HepG2 (cell line): ENCODE results near the gene THRB. TPM values are rescaled to one million over a fixed set of nuclear protein-coding genes. Genes with fewer than 3 reads are reported as not detected.

Experiments
- ATAC-seq: fragments of 200-7000 bp; cut with Tn5 transposase; 3 replicates; pipeline ENCODE4 v1.9.1; 2020; ENCODE audit warnings: mild to moderate bottlenecking, moderate library complexity
- BruUV-seq: library from RNA; stranded (reverse); fragments of 400-500 nt; replicated peaks from 2 replicates; lab custom pipeline; 2021; lab: Mats Ljungman, UMichigan
- CTCF ChIA-PET: fragments of 300-600 bp; formaldehyde crosslinking; extraction: SDS; loops from one replicate; lab custom pipeline; 2021; ENCODE audit warnings: low total read pairs, inconsistent platforms, low intra/inter-chr PET ratio; lab: Yijun Ruan, JAX
- POLR2A ChIA-PET: fragments of 350-600 bp; sonication (Branson Sonifier 250); formaldehyde crosslinking; loops from one replicate; lab custom pipeline; 2020; ENCODE audit warnings: antibody characterized with exemption, inconsistent platforms; lab: Yijun Ruan, JAX
- DNase-seq: peaks from one replicate; pipeline ENCODE4 v3.0.0-alpha.2; 2015; ENCODE audit warnings: low spot score
- FAIRE-seq: peaks from 3 replicates; lab custom pipeline; 2011; peaks lifted over from hg19 to GRCh38; lab: Jason Lieb, UNC
- H2AFZ ChIP-seq: one replicate; pipeline ENCODE4 v1.6.1; 2011; ENCODE audit warnings: low read length, inconsistent platforms
- H3K27ac ChIP-seq: fragments of 300-600 bp; 3 replicates; pipeline ENCODE4 v1.8.0; 2011; ENCODE audit warnings: mixed run types, mild to moderate bottlenecking, mixed read lengths, low read length, inconsistent platforms; ENCODE audit not compliant: insufficient read depth; ENCODE audit errors: extremely low read length
- H3K27me3 ChIP-seq, 2 experiments: fragments of 200-600 bp in 1 of 2; 2 replicates in 1 of 2; 3 replicates in 1 of 2; pipeline versions ENCODE4 v1.6.0 to v1.8.0; 2011; ENCODE audit warnings: low read length in 2 of 2, mild to moderate bottlenecking in 2 of 2, moderate library complexity in 2 of 2, inconsistent platforms in 1 of 2; ENCODE audit not compliant: insufficient read depth in 2 of 2, control insufficient read depth in 1 of 2
- H3K36me3 ChIP-seq, 2 experiments: fragments of 200-600 bp in 1 of 2; replicated peaks in 1 of 2; 2 replicates in 1 of 2; 3 replicates in 1 of 2; pipeline versions ENCODE4 v1.5.1 to v1.8.0; 2011; ENCODE audit warnings: low read length in 2 of 2, inconsistent platforms in 1 of 2; ENCODE audit not compliant: insufficient read depth in 2 of 2, control insufficient read depth in 1 of 2
- H3K4me1 ChIP-seq: 2 replicates; pipeline ENCODE4 v1.5.1; 2012; ENCODE audit warnings: low read length, inconsistent platforms; ENCODE audit not compliant: insufficient read depth
- H3K4me2 ChIP-seq: 2 replicates; pipeline ENCODE4 v1.6.0; 2011; ENCODE audit warnings: low read depth, low read length, inconsistent platforms
- H3K4me3 ChIP-seq, 3 experiments: fragments of 200-600 bp in 1 of 3; sonication (generic), shearing (Covaris generic) in 1 of 3; replicated peaks in 1 of 3; 2 replicates each; pipeline ENCODE4 v1.5.1; 2011 to 2016; ENCODE audit warnings: low read length in 3 of 3, inconsistent platforms in 2 of 3, low read depth in 2 of 3, mild to moderate bottlenecking in 2 of 3, control low read depth in 1 of 3, mixed read lengths in 1 of 3; ENCODE audit not compliant: insufficient read depth in 1 of 3
- H3K79me2 ChIP-seq: one replicate; pipeline ENCODE4 v1.6.1; 2011; ENCODE audit warnings: low read length, inconsistent platforms; ENCODE audit not compliant: insufficient read depth
- H3K9ac ChIP-seq: 2 replicates; pipeline ENCODE4 v1.6.0; 2011; ENCODE audit warnings: mild to moderate bottlenecking, low read depth, low read length, inconsistent platforms; ENCODE audit not compliant: insufficient read depth
- H3K9me3 ChIP-seq: 2 replicates; pipeline ENCODE4 v1.5.1; 2012; ENCODE audit warnings: mild to moderate bottlenecking, low read length
- H4K20me1 ChIP-seq: 2 replicates; pipeline ENCODE4 v1.6.0; 2011; ENCODE audit warnings: inconsistent platforms, mild to moderate bottlenecking, low read length, moderate library complexity; ENCODE audit not compliant: insufficient read depth
- ATF6 ChIP-seq: sonication (generic); formaldehyde crosslinking; conservative IDR thresholded peaks from 2 replicates; pipeline ENCODE4 v1.4.0; 2020; ENCODE audit warnings: missing genetic modification reagents
- CREB1 ChIP-seq, 2 experiments: fragments of 450-650 bp in 1 of 2; IDR thresholded peaks; 2 replicates each; pipeline ENCODE4 v1.6.1; 2016 to 2017; ENCODE audit warnings: control low read depth in 1 of 2, mild to moderate bottlenecking in 1 of 2, missing compliant biosample characterization in 1 of 2, missing genetic modification characterization in 1 of 2
- CREB3 ChIP-seq: sonication (generic); formaldehyde crosslinking; IDR thresholded peaks from 2 replicates; pipeline ENCODE4 v1.5.0; 2020; ENCODE audit warnings: missing genetic modification reagents
- HDAC6 ChIP-seq: fragments of 200-600 bp; sonication (generic); IDR thresholded peaks from 2 replicates; pipeline ENCODE4 v1.7.0; 2017; ENCODE audit warnings: mild to moderate bottlenecking, antibody characterized with exemption, low read length, low read depth
- MAFG ChIP-seq: sonication (generic); formaldehyde crosslinking; IDR thresholded peaks from 2 replicates; pipeline ENCODE4 v1.5.1; 2020; ENCODE audit warnings: mild to moderate bottlenecking, missing genetic modification reagents
- MAX ChIP-seq: IDR thresholded peaks from 2 replicates; pipeline ENCODE4 v1.6.1; 2012; ENCODE audit warnings: inconsistent platforms
- PRMT3 ChIP-seq: sonication (generic); formaldehyde crosslinking; IDR thresholded peaks from 2 replicates; pipeline ENCODE4 v1.8.1; 2022; ENCODE audit warnings: low read depth, mild to moderate bottlenecking, moderate library complexity, missing genetic modification reagents, borderline replicate concordance
- ZBTB43 ChIP-seq: sonication (generic); formaldehyde crosslinking; conservative IDR thresholded peaks from 2 replicates; pipeline ENCODE4 v1.4.0; 2020; ENCODE audit warnings: missing genetic modification reagents
- ZNF253 ChIP-seq: sonication (generic); formaldehyde crosslinking; IDR thresholded peaks from 2 replicates; pipeline ENCODE4 v1.8.0; 2022; ENCODE audit warnings: mild to moderate bottlenecking, missing genetic modification reagents, borderline replicate concordance
- ZNF703 ChIP-seq: sonication (generic); formaldehyde crosslinking; IDR thresholded peaks from 2 replicates; pipeline ENCODE4 v1.5.1; 2020; ENCODE audit warnings: missing genetic modification reagents, mild to moderate bottlenecking, moderate library complexity, borderline replicate concordance
- ZNF780A ChIP-seq: sonication (generic); formaldehyde crosslinking; IDR thresholded peaks from 2 replicates; pipeline ENCODE4 v1.8.0; 2022; ENCODE audit warnings: mild to moderate bottlenecking, missing genetic modification reagents, moderate library complexity
- WGBS: methylation state at CpG from one replicate; pipeline ENCODE4 v1.1.6; 2017; ENCODE audit warnings: low lambda C conversion rate; 5-methylcytosine and 5-hydroxymethylcytosine counted together
- in situ Hi-C: cut with HindIII; loops from 2 replicates; pipeline ENCODE4 v1.10.0; 2017; ENCODE audit warnings: low pct_unique_long_range_greater_than_20kb; ENCODE audit not compliant: extremely low pct_ligation_motif_present
- intact Hi-C: fragments of 100-400 bp; cut with micrococcal nuclease; formaldehyde crosslinking; loops from one replicate; pipeline ENCODE4 v1.10.0; 2022; ENCODE audit not compliant: unreplicated experiment
- polyA plus RNA-seq, 8 experiments: library from polyadenylated mRNA; depleted of rRNA in 3 of 8; stranded (reverse) in 7 of 8; unstranded in 1 of 8; fragments of >200 nt; fragmentation: Illumina TruSeq in 4 of 8; extraction: Trizol in 4 of 8; gene quantifications; 2 replicates each; pipeline versions ENCODE4 v1.2.1 to v1.2.3, GENCODE V29; 2011 to 2016; ENCODE audit warnings: low read depth in 4 of 8, missing spikeins in 1 of 8, mixed read lengths in 1 of 8; ENCODE audit not compliant: insufficient read depth in 1 of 8
- total RNA-seq, 5 experiments: library from RNA; depleted of rRNA; stranded (reverse); fragments of >200 nt; fragmentation: Illumina TruSeq; extraction: Trizol; gene quantifications; 2 replicates each; pipeline ENCODE4 v1.2.3, GENCODE V29; 2016; ENCODE audit warnings: low read depth in 1 of 5
- TF ChIP-seq, protein P1 (sequence below): sonication (generic); formaldehyde crosslinking; IDR thresholded peaks from 2 replicates; pipeline ENCODE4 v1.5.0; 2020; ENCODE audit warnings: missing genetic modification reagents, mild to moderate bottlenecking, borderline replicate concordance
- TF ChIP-seq, protein P2 (sequence below): sonication (generic); formaldehyde crosslinking; IDR thresholded peaks from 2 replicates; pipeline ENCODE4 v1.4.0; 2020; ENCODE audit warnings: missing genetic modification reagents
- TF ChIP-seq, protein P3 (sequence below): sonication (generic); formaldehyde crosslinking; IDR thresholded peaks from 2 replicates; pipeline ENCODE4 v1.5.0; 2020; ENCODE audit warnings: mild to moderate bottlenecking, missing genetic modification reagents, moderate library complexity

THRB gene
- total and polyA plus RNA-seq, 2 of the 13 experiments (the other 11 are each of a cell fraction or from before 2014, with no cell fraction given), result 4.7 to 22.7 TPM

DNA sequence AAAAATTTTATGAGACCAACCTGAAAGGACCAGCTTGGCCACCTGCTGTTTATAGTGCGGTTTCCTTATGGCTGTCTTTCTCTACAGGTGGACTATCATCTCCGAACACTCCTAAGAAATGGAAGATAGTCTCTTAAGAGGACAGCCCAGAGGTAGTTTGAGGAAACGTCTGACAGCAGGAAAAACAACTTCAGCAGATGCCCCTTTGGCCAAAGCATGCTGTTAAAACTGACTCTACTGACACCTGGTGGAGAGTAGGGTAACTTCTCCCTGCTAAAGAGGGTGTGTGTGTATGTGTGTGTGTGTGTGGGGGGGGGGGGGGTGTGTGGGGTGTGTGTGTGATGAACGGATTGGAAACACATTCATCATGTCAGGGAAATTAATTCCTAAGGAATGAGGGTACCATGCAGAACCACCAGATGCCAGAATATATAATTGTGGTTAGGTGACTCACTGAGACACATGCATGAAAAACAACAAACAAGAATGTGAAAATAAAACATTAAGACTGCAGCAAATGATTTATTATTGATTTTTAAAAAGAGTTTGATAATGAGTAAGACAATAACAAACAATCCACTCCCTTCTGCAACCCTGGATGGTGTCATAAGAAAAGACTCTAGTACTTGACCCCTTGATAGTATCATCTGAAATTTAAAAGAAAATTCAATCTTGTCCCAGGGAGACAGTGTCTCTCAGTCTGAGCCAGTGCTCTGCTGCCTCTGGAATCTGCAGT is 256.5 kb downstream of the THRB start:
- intact Hi-C loops (loop anchor here (1.0 to 5.0 kb wide), 4 partner anchors 51 to 239 kb away; no protein-coding TSS in a partner anchor), in situ Hi-C loops (loop anchor here (10.0 kb wide), 1 partner anchor 173 kb away; no protein-coding TSS in a partner anchor)
- ChIA-PET CTCF (interaction anchor here (0.6 to 2.0 kb wide), 4 partner anchors 52 to 239 kb away, joined by 3 to 19 read pairs (median 10); no protein-coding TSS in a partner anchor), POLR2A (no interaction called here)
- BruUV-seq, result no TSS peak
- 47% methylated on average over 4 of the region's 4 CpGs for WGBS
- ATAC-seq (peak; percentile 88), FAIRE-seq (peak; percentile 46), DNase-seq (peak; percentile 64)
- Histone ChIP-seq H3K4me1 (peaks cover 11% of the 10 kb centered on the region), H3K27me3 (no peaks in the 10 kb centered on the region), H3K27ac (no peak overlapping the region), H2AFZ (no peak overlapping the region), H3K36me3 (peaks cover 0 to 3% of the 10 kb centered on the region in 2 experiments; a peak in 2 of 5 replicates), H4K20me1 (no peaks in the 10 kb centered on the region), H3K9ac (no peak overlapping the region), H3K4me2 (no peak overlapping the region), H3K9me3 (no peaks in the 10 kb centered on the region), H3K4me3 (no peak overlapping the region), H3K79me2 (no peaks in the 10 kb centered on the region)
- TF ChIP-seq, protein P1, sequence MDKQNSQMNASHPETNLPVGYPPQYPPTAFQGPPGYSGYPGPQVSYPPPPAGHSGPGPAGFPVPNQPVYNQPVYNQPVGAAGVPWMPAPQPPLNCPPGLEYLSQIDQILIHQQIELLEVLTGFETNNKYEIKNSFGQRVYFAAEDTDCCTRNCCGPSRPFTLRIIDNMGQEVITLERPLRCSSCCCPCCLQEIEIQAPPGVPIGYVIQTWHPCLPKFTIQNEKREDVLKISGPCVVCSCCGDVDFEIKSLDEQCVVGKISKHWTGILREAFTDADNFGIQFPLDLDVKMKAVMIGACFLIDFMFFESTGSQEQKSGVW (CRISPR knock-in tag), result no peak
- TF ChIP-seq, protein P2, sequence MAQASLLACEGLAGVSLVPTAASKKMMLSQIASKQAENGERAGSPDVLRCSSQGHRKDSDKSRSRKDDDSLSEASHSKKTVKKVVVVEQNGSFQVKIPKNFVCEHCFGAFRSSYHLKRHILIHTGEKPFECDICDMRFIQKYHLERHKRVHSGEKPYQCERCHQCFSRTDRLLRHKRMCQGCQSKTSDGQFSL, result peak; percentile 96
- TF ChIP-seq CREB1 (IDR thresholded peaks at IDR 0.05) (no peak), CREB1 (CRISPR knock-in tag; IDR thresholded peaks at IDR 0.05) (peak; percentile 35; the same call in 1 of the 2 replicates), ATF6 (no peak), MAX (peak; percentile 22; the same call in 1 of the 2 replicates), CREB3 (CRISPR knock-in tag) (no peak), ZNF703 (CRISPR knock-in tag) (no peak), HDAC6 (no peak), MAFG (CRISPR knock-in tag) (no peak), ZNF780A (CRISPR knock-in tag) (no peak), PRMT3 (CRISPR knock-in tag) (no peak), ZBTB43 (CRISPR knock-in tag) (no peak), ZNF253 (CRISPR knock-in tag) (no peak)
- TF ChIP-seq, protein P3, sequence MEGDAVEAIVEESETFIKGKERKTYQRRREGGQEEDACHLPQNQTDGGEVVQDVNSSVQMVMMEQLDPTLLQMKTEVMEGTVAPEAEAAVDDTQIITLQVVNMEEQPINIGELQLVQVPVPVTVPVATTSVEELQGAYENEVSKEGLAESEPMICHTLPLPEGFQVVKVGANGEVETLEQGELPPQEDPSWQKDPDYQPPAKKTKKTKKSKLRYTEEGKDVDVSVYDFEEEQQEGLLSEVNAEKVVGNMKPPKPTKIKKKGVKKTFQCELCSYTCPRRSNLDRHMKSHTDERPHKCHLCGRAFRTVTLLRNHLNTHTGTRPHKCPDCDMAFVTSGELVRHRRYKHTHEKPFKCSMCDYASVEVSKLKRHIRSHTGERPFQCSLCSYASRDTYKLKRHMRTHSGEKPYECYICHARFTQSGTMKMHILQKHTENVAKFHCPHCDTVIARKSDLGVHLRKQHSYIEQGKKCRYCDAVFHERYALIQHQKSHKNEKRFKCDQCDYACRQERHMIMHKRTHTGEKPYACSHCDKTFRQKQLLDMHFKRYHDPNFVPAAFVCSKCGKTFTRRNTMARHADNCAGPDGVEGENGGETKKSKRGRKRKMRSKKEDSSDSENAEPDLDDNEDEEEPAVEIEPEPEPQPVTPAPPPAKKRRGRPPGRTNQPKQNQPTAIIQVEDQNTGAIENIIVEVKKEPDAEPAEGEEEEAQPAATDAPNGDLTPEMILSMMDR (CRISPR knock-in tag), result peak; percentile 80
